Liver (tissue), 9 donors: Measurements from ENCODE around the gene ARL4D. TPM values are rescaled to one million over a fixed set of nuclear protein-coding genes. Genes with fewer than 3 reads are reported as not detected.

Experiments
- DNase-seq: peaks from one replicate; pipeline ENCODE4 v3.0.0-alpha.2; 2017; ENCODE audit warnings: low spot score
- H3K27ac ChIP-seq, 2 donors: one replicate each; pipeline ENCODE4 v1.7.0; 2013; ENCODE audit warnings: inconsistent platforms in 2 of 2, low read length in 2 of 2, control low read depth in 1 of 2, low read depth in 1 of 2, mild to moderate bottlenecking in 1 of 2
- H3K27me3 ChIP-seq, 4 donors: one replicate each; pipeline versions ENCODE4 v1.6.1 to v1.7.0; 2013; ENCODE audit warnings: low read length in 3 of 4, inconsistent platforms in 1 of 4, mild to moderate bottlenecking in 1 of 4, moderate library complexity in 1 of 4; ENCODE audit not compliant: control insufficient read depth in 4 of 4, insufficient read depth in 4 of 4
- H3K36me3 ChIP-seq, 4 donors: one replicate each; pipeline versions ENCODE4 v1.6.1 to v1.7.0; 2013; ENCODE audit warnings: low read length in 3 of 4, mild to moderate bottlenecking in 3 of 4, low read depth in 1 of 4, moderate library complexity in 1 of 4; ENCODE audit not compliant: control insufficient read depth in 4 of 4, insufficient read depth in 3 of 4
- H3K4me1 ChIP-seq, 4 donors: one replicate each; pipeline versions ENCODE4 v1.6.1 to v1.7.0; 2013; ENCODE audit warnings: low read length in 3 of 4, mild to moderate bottlenecking in 3 of 4, moderate library complexity in 1 of 4; ENCODE audit not compliant: control insufficient read depth in 4 of 4, insufficient read depth in 4 of 4
- H3K4me3 ChIP-seq, 3 donors: one replicate each; pipeline versions ENCODE4 v1.6.1 to v1.7.0; 2013; ENCODE audit warnings: low read length in 3 of 3, control low read depth in 1 of 3, low read depth in 1 of 3, mild to moderate bottlenecking in 1 of 3
- H3K9ac ChIP-seq, 2 donors: one replicate each; pipeline ENCODE4 v1.7.0; 2013; ENCODE audit warnings: low read length in 2 of 2, mild to moderate bottlenecking in 2 of 2, moderate library complexity in 2 of 2, control low read depth in 1 of 2, low read depth in 1 of 2
- H3K9me3 ChIP-seq, 4 donors: one replicate each; pipeline versions ENCODE4 v1.6.1 to v1.7.0; 2013; ENCODE audit warnings: low read length in 3 of 4; ENCODE audit not compliant: control insufficient read depth in 4 of 4
- EGR1 ChIP-seq, 2 donors: IDR thresholded peaks; 2 replicates each; pipeline ENCODE4 v1.6.1; 2016 to 2018; ENCODE audit warnings: antibody characterized with exemption in 2 of 2, low read depth in 2 of 2
- FOXA1 ChIP-seq: IDR thresholded peaks from 2 replicates; pipeline ENCODE4 v1.6.1; 2016; ENCODE audit warnings: antibody characterized with exemption
- FOXA2 ChIP-seq: IDR thresholded peaks from 2 replicates; pipeline ENCODE4 v1.6.1; 2016; ENCODE audit warnings: antibody characterized with exemption
- GABPA ChIP-seq, 2 donors: IDR thresholded peaks in 1 of 2; conservative IDR thresholded peaks in 1 of 2; 2 replicates each; pipeline ENCODE4 v1.6.1; 2016; ENCODE audit warnings: antibody characterized with exemption in 2 of 2, mild to moderate bottlenecking in 1 of 2, moderate library complexity in 1 of 2
- HNF4A ChIP-seq, 2 donors: conservative IDR thresholded peaks; 2 replicates each; pipeline ENCODE4 v1.6.1; 2016; ENCODE audit warnings: antibody characterized with exemption in 2 of 2, mild to moderate bottlenecking in 2 of 2
- HNF4G ChIP-seq: IDR thresholded peaks from 2 replicates; pipeline ENCODE4 v1.6.1; 2016; ENCODE audit warnings: antibody characterized with exemption
- JUND ChIP-seq, 2 donors: IDR thresholded peaks; 2 replicates each; pipeline ENCODE4 v1.6.1; 2016; ENCODE audit warnings: antibody characterized with exemption in 2 of 2
- NR2F2 ChIP-seq: IDR thresholded peaks from 2 replicates; pipeline ENCODE4 v1.6.1; 2016; ENCODE audit warnings: antibody characterized with exemption
- RAD21 ChIP-seq, 2 donors: IDR thresholded peaks; 2 replicates each; pipeline ENCODE4 v1.6.1; 2016; ENCODE audit warnings: antibody characterized with exemption in 2 of 2, mild to moderate bottlenecking in 2 of 2
- RXRA ChIP-seq, 2 donors: IDR thresholded peaks; 2 replicates each; pipeline ENCODE4 v1.6.1; 2017 to 2018; ENCODE audit warnings: antibody characterized with exemption in 2 of 2, mild to moderate bottlenecking in 1 of 2
- SP1 ChIP-seq: IDR thresholded peaks from 2 replicates; pipeline ENCODE4 v1.6.1; 2018; ENCODE audit warnings: antibody characterized with exemption, mild to moderate bottlenecking
- TAF1 ChIP-seq: conservative IDR thresholded peaks from 2 replicates; pipeline ENCODE4 v1.6.1; 2016; ENCODE audit warnings: antibody characterized with exemption, mild to moderate bottlenecking
- YY1 ChIP-seq: IDR thresholded peaks from 2 replicates; pipeline ENCODE4 v1.6.1; 2016; ENCODE audit warnings: antibody characterized with exemption, mild to moderate bottlenecking
- WGBS: extraction: QIAGEN DNeasy Blood & Tissue Kit; methylation state at CpG from one replicate; pipeline ENCODE4 v1.1.7; 2013; 5-methylcytosine and 5-hydroxymethylcytosine counted together
- polyA plus RNA-seq, 2 donors: library from polyadenylated mRNA; stranded (reverse) in 1 of 2; unstranded in 1 of 2; fragments of 200-250 nt in 1 of 2; fragments of >200 nt in 1 of 2; fragmentation: Nextera tagmentation in 1 of 2; extraction: Ambion mirVana in 1 of 2; gene quantifications; one replicate each; pipeline versions ENCODE4 v1.2.1 to v1.2.3, GENCODE V29; 2013 to 2015
- total RNA-seq, 2 donors: library from RNA; depleted of rRNA; stranded (reverse); fragments of >200 nt; gene quantifications; one replicate each; pipeline ENCODE4 v1.2.3, GENCODE V29; 2014
- TF ChIP-seq, protein P1 (sequence below): IDR thresholded peaks from 2 replicates; pipeline ENCODE4 v1.6.1; 2016; ENCODE audit warnings: antibody characterized with exemption
- TF ChIP-seq, protein P2 (sequence below): IDR thresholded peaks from 2 replicates; pipeline ENCODE4 v1.6.1; 2016; ENCODE audit warnings: antibody characterized with exemption
- TF ChIP-seq, protein P3 (sequence below): IDR thresholded peaks from 2 replicates; pipeline ENCODE4 v1.6.1; 2016; ENCODE audit warnings: antibody characterized with exemption, mild to moderate bottlenecking
- TF ChIP-seq, protein P4 (sequence below): IDR thresholded peaks from 2 replicates; pipeline ENCODE4 v1.6.1; 2016; ENCODE audit warnings: antibody characterized with exemption
- donor health status: healthy.
- donor health status: healthy.
- donor health status: healthy.
- donor health status: healthy.
- donor health status: healthy.

Gene ARL4D
- total and polyA plus RNA-seq, 4 donors: 13.6 to 39.2 (median 17.6) TPM

DNA sequence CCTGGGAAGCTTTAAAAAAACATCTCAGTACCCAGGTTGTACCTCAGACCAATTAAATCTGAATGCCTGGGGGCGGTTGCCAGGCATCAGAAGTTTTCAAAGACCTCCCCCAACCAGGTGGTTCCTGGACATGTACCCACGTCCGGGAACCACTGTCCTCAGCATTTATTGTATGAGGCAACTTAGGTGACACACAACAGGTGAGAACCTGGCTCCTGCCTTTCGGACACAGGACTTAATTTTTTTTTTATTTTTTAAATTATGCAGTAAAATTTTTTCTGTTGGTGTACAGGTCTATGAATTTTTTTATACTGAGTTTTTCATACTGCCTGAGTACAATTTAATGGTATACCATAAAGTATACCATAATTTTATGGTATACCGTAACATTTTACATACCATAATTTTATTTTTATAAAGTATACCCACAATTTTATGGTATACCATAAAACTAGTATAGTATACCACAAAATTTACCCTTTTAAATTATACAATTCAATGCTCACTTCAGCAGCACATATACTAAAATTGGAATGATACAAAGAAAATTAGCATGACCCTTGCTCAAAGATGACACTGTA is 46.3 kb downstream of the ARL4D start:
- no peak for DNase-seq
- H3K9ac ChIP-seq: peak overlapping the region in 1 of 2 donors; percentile 49
- peak overlapping the region; percentile 86 to 87 for H3K27ac ChIP-seq
- H3K9me3 ChIP-seq: no peaks in the 10 kb centered on the region
- H3K4me1 ChIP-seq: peaks cover 2 to 28% (median 17%) of the 10 kb centered on the region in 4 donors
- no peaks in the 10 kb centered on the region for H3K27me3 ChIP-seq
- no peaks in the 10 kb centered on the region for H3K36me3 ChIP-seq
- no peak overlapping the region for H3K4me3 ChIP-seq
- peak; percentile 7 for TF ChIP-seq SP1
- TF ChIP-seq TAF1: no peak
- TF ChIP-seq RXRA (IDR thresholded peaks at IDR 0.05): peak in 1 of 2 donors; percentile 5
- TF ChIP-seq RAD21 (IDR thresholded peaks at IDR 0.05): peak in 1 of 2 donors; percentile 4
- TF ChIP-seq JUND (IDR thresholded peaks at IDR 0.05): peak in 1 of 2 donors; percentile 4
- peak in 1 of 2 donors; percentile 4 for TF ChIP-seq HNF4A (conservative IDR thresholded peaks at IDR 0.05)
- 47% methylated on average over 5 of the region's 5 CpGs for WGBS

DNA sequence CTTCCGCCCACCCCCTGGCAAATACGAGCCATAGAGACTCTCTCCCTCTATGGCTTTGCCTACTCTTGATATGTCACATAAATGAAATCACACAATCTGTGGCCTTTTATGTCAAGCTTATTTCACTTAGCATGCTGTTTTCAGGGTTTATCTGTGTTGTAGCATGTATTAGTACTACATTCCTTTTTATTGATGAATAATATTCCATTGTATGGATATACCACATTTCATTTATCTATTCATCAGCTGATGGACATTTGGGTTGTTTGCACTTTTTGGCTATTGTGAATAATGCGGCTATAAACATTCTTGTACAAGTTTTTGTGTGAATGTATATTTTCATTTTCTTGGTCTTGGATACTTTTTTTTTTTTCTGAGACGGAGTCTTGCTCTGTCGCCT is 48.0 kb downstream of the ARL4D start:
- TF ChIP-seq, protein P1, sequence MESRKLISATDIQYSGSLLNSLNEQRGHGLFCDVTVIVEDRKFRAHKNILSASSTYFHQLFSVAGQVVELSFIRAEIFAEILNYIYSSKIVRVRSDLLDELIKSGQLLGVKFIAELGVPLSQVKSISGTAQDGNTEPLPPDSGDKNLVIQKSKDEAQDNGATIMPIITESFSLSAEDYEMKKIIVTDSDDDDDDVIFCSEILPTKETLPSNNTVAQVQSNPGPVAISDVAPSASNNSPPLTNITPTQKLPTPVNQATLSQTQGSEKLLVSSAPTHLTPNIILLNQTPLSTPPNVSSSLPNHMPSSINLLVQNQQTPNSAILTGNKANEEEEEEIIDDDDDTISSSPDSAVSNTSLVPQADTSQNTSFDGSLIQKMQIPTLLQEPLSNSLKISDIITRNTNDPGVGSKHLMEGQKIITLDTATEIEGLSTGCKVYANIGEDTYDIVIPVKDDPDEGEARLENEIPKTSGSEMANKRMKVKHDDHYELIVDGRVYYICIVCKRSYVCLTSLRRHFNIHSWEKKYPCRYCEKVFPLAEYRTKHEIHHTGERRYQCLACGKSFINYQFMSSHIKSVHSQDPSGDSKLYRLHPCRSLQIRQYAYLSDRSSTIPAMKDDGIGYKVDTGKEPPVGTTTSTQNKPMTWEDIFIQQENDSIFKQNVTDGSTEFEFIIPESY: no peak
- TF ChIP-seq EGR1 (IDR thresholded peaks at IDR 0.05; ENCODE audit: low read depth in 2 of 2): no peak
- TF ChIP-seq NR2F2: no peak
- no peak for TF ChIP-seq HNF4G
- TF ChIP-seq, protein P2, sequence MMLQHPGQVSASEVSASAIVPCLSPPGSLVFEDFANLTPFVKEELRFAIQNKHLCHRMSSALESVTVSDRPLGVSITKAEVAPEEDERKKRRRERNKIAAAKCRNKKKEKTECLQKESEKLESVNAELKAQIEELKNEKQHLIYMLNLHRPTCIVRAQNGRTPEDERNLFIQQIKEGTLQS: no peak
- TF ChIP-seq GABPA (IDR thresholded peaks at IDR 0.05 in 1 of 2, conservative IDR thresholded peaks at IDR 0.05 in 1 of 2): no peak
- TF ChIP-seq HNF4A (conservative IDR thresholded peaks at IDR 0.05): no peak
- no peak for TF ChIP-seq RXRA (IDR thresholded peaks at IDR 0.05)
- no peak for TF ChIP-seq YY1
- TF ChIP-seq TAF1: no peak
- TF ChIP-seq RAD21 (IDR thresholded peaks at IDR 0.05): no peak
- no peak for TF ChIP-seq JUND (IDR thresholded peaks at IDR 0.05)
- no peak for TF ChIP-seq SP1
- TF ChIP-seq, protein P3, sequence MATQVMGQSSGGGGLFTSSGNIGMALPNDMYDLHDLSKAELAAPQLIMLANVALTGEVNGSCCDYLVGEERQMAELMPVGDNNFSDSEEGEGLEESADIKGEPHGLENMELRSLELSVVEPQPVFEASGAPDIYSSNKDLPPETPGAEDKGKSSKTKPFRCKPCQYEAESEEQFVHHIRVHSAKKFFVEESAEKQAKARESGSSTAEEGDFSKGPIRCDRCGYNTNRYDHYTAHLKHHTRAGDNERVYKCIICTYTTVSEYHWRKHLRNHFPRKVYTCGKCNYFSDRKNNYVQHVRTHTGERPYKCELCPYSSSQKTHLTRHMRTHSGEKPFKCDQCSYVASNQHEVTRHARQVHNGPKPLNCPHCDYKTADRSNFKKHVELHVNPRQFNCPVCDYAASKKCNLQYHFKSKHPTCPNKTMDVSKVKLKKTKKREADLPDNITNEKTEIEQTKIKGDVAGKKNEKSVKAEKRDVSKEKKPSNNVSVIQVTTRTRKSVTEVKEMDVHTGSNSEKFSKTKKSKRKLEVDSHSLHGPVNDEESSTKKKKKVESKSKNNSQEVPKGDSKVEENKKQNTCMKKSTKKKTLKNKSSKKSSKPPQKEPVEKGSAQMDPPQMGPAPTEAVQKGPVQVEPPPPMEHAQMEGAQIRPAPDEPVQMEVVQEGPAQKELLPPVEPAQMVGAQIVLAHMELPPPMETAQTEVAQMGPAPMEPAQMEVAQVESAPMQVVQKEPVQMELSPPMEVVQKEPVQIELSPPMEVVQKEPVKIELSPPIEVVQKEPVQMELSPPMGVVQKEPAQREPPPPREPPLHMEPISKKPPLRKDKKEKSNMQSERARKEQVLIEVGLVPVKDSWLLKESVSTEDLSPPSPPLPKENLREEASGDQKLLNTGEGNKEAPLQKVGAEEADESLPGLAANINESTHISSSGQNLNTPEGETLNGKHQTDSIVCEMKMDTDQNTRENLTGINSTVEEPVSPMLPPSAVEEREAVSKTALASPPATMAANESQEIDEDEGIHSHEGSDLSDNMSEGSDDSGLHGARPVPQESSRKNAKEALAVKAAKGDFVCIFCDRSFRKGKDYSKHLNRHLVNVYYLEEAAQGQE: no peak
- TF ChIP-seq, protein P4, sequence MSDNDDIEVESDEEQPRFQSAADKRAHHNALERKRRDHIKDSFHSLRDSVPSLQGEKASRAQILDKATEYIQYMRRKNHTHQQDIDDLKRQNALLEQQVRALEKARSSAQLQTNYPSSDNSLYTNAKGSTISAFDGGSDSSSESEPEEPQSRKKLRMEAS: no peak
- no peak for TF ChIP-seq FOXA2
- TF ChIP-seq FOXA1: no peak
- Histone ChIP-seq H3K27me3 (no peaks in the 10 kb centered on the region), H3K4me1 (peaks cover 4 to 32% (median 21%) of the 10 kb centered on the region in 4 donors), H3K9ac (no peak overlapping the region), H3K4me3 (no peak overlapping the region), H3K27ac (peak overlapping the region in 1 of 2 donors; percentile 41), H3K9me3 (no peaks in the 10 kb centered on the region), H3K36me3 (no peaks in the 10 kb centered on the region)
- 97% methylated on average over 5 of the region's 5 CpGs for WGBS
- DNase-seq: no peak
